DND-41 (cell line): ENCODE results near the gene ATP13A4.

ENCODE experiments used
- ATAC-seq: fragments of 200-7000 bp; cut with Tn5 transposase; 3 replicates; pipeline ENCODE4 v1.9.1; 2021; ENCODE audit warnings: low read depth; ENCODE audit not compliant: insufficient read depth
- DNase-seq: peaks from one replicate; pipeline ENCODE4 v3.0.0-alpha.2; 2020
- H2AFZ ChIP-seq: 2 replicates; pipeline ENCODE4 v1.6.0; 2012; ENCODE audit warnings: low read depth, low read length
- H3K27ac ChIP-seq: 2 replicates; pipeline ENCODE4 v1.5.1; 2012; ENCODE audit warnings: low read length, inconsistent platforms
- H3K27me3 ChIP-seq: fragments of 200-600 bp; sonication (generic); 2 replicates; pipeline ENCODE4 v1.6.0; 2012; ENCODE audit warnings: low read length, mild to moderate bottlenecking, inconsistent platforms; ENCODE audit not compliant: insufficient read depth, poor library complexity
- H3K36me3 ChIP-seq: 2 replicates; pipeline ENCODE4 v1.5.1; 2012; ENCODE audit warnings: low read length, inconsistent platforms; ENCODE audit not compliant: insufficient read depth
- H3K4me1 ChIP-seq: 2 replicates; pipeline ENCODE4 v1.5.1; 2012; ENCODE audit warnings: mild to moderate bottlenecking, low read length; ENCODE audit not compliant: insufficient read depth
- H3K4me2 ChIP-seq: 2 replicates; pipeline ENCODE4 v1.6.0; 2012; ENCODE audit warnings: mild to moderate bottlenecking, moderate library complexity, low read length, inconsistent platforms; ENCODE audit not compliant: insufficient read depth
- H3K4me3 ChIP-seq, 2 experiments: fragments of 200-600 bp in 1 of 2; shearing (Covaris generic) in 1 of 2; 2 replicates each; pipeline ENCODE4 v1.5.1; 2012 to 2016; ENCODE audit warnings: inconsistent platforms in 2 of 2, low read length in 2 of 2, mild to moderate bottlenecking in 2 of 2, low read depth in 1 of 2, moderate library complexity in 1 of 2
- H3K79me2 ChIP-seq: 2 replicates; pipeline ENCODE4 v1.6.0; 2012; ENCODE audit warnings: low read length, inconsistent platforms; ENCODE audit not compliant: insufficient read depth
- H3K9ac ChIP-seq: 2 replicates; pipeline ENCODE4 v1.6.0; 2012; ENCODE audit warnings: low read depth, mild to moderate bottlenecking, inconsistent platforms, low read length, moderate library complexity
- H3K9me3 ChIP-seq: 2 replicates; pipeline ENCODE4 v1.5.1; 2012; ENCODE audit warnings: low read length, moderate library complexity, mild to moderate bottlenecking, inconsistent platforms; ENCODE audit not compliant: insufficient read depth, severe bottlenecking
- H4K20me1 ChIP-seq: 2 replicates; pipeline ENCODE4 v1.6.0; 2012; ENCODE audit warnings: low read length; ENCODE audit not compliant: insufficient read depth
- CTCF ChIP-seq: IDR thresholded peaks from 2 replicates; pipeline ENCODE4 v1.5.1; 2012; ENCODE audit warnings: borderline replicate concordance, low read length, moderate library complexity, mild to moderate bottlenecking; ENCODE audit not compliant: poor library complexity, severe bottlenecking; ENCODE audit errors: extremely low read depth
- EZH2 ChIP-seq: IDR thresholded peaks from 3 replicates; pipeline ENCODE4 v1.6.1; 2012; ENCODE audit warnings: borderline replicate concordance, low read depth, mild to moderate bottlenecking, moderate library complexity, low read length, inconsistent platforms; ENCODE audit not compliant: severe bottlenecking

ATP13A4 gene

GRCh38 chr3:193554811-193555210 is at the start of gene ATP13A4:
ATP13A4 (minus strand) TSS chr3:193554895; CDS start chr3:193554799, 96 bp downstream.
- DNase-seq = no peak
- ATAC-seq = no peak

GRCh38 chr3:193599393-193599792 is 44.7 kb upstream of the ATP13A4 start:
- Histone ChIP-seq H3K9ac (no peak overlapping the region), H3K9me3 (no peaks in the 10 kb centered on the region), H2AFZ (no peak overlapping the region), H3K4me2 (no peak overlapping the region), H3K27ac (no peak overlapping the region), H3K4me3 (no peak overlapping the region), H3K27me3 (no peaks in the 10 kb centered on the region), H3K4me1 (peaks cover 17% of the 10 kb centered on the region), H3K36me3 (peaks cover 24% of the 10 kb centered on the region), H3K79me2 (peaks cover 96% of the 10 kb centered on the region), H4K20me1 (peaks cover 57% of the 10 kb centered on the region; the same call in 1 of the 2 replicates)
- no peak for DNase-seq
- no peak for TF ChIP-seq CTCF
- TF ChIP-seq EZH2 = no peak
- no peak for ATAC-seq

More at GRCh38 chr3:193554811-193555210, at the start of gene ATP13A4:
- Histone ChIP-seq H3K4me3 (no peak within 1 kb of the TSS), H3K27ac (no peak within 1 kb of the TSS), H3K9me3 (no peaks in the 10 kb centered on the region), H3K27me3 (no peaks in the 10 kb centered on the region), H2AFZ (no peak within 1 kb of the TSS), H3K4me1 (no peaks in the 10 kb centered on the region), H3K79me2 (no peaks in the 10 kb centered on the region), H3K9ac (no peak within 1 kb of the TSS), H4K20me1 (no peaks in the 10 kb centered on the region), H3K36me3 (no peaks in the 10 kb centered on the region), H3K4me2 (no peak within 1 kb of the TSS)
- no peak for TF ChIP-seq EZH2
- TF ChIP-seq CTCF = no peak

- Histone ChIP-seq H3K27me3 (no peaks in the 10 kb centered on the region), H2AFZ (no peak overlapping the region), H3K27ac (no peak overlapping the region), H3K4me1 (peaks cover 21% of the 10 kb centered on the region), H3K36me3 (peaks cover 21% of the 10 kb centered on the region), H4K20me1 (peaks cover 52% of the 10 kb centered on the region; the same call in 1 of the 2 replicates), H3K4me3 (no peak overlapping the region), H3K9me3 (no peaks in the 10 kb centered on the region), H3K4me2 (no peak overlapping the region), H3K79me2 (peaks cover 96% of the 10 kb centered on the region), H3K9ac (no peak overlapping the region)
- ATAC-seq (no peak), DNase-seq (no peak)
- TF ChIP-seq CTCF = no peak
- no peak for TF ChIP-seq EZH2
These were observed 43.5 kb upstream of the ATP13A4 start for GRCh38 chr3:193598202-193598601.
